Stimulated activated CD8-positive, alpha-beta memory T cell treated with anti-CD3 and anti-CD28 coated beads, Interleukin-12 subunit alpha, Interleukin-12 subunit beta, amount 100 ng/mL, for 4 hours (primary cell): Measurements from ENCODE around the gene HMHB1.
"Not testable (repeated sequence)": the region's sequence is repeated elsewhere in the genome, so short reads cannot be mapped to it uniquely, and the experiment has no call there.

ENCODE experiments used
- DNase-seq: peaks from one replicate; pipeline ENCODE4 v3.0.0-alpha.2; 2020; ENCODE audit warnings: low read depth

HMHB1 gene

DNA sequence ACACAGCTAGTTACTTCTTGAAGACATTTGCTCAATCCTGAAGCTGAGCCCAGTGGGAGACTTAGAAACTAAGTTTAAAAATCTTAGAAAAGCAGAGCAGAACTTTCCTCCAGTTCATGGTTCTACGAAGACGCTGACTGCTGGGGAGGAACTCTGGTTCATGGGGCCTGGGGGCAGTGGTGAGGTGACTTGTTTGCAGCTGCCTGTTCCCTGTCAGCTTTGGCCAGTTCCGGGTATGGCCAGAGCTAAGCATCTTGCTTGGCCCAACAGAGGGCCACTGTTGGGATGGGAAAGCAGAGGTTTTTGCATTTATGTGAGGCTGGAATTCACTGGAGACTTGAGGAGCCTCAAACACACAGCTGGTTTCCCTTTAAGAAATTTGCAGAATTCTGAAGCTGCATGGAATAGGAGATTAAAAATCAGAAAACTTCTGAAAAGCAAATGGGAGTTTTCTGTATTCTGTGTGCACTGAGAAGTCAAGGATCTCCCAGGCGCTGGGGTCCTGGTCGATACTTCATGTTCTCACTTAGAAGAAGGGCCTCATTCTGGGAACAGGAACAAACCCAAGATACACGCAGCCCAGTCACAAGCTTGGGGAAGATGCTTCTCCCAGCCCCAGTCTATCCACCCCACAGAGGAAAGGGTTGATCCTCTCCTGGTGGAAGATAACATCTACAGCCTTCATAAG lies 10.6 kb upstream of the HMHB1 start:
- no peak for DNase-seq

DNA sequence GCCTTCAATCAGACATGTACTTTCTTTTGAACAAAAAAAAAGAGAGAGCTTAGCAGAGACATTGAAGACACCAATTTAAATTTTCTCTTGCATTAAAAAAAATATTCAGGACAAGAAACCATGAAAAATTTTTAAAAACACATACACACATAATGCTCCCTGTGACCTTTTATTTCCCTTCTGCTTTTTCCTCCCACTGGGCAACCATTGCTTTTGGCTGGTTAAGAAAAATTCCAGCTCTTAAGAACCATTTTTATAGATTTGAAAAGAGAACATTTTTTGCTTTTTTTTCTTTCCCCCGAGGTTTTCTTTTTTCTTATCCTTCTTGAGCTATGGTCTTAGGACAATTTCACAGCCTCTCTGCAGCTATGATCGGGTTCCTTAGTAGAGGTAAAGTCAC lies 6.1 kb upstream of the HMHB1 start:
- no peak for DNase-seq

- DNase-seq: no peak
These were observed 5.4 kb upstream of the HMHB1 start for GRCh38 chr5:143806579-143806978.

DNA sequence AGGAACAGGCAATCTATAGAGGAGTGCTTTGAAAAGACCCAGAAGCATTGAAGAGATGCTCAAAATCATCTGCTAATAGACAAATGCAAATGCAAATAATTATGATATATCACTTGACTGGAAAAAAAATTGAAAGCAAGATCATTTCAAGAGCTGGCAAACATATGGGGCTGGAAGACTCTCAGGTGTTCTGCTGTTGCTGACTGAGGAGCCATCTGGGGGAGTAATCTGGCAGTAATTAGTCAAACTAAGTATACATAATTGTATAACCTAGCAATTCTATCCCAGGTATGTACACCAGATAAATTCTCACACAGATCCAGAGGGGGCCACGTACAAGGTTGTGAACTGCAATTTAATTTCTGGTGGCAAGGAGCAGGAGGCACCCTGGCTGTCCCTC lies 4.6 kb upstream of the HMHB1 start:
- DNase-seq: no peak

DNA sequence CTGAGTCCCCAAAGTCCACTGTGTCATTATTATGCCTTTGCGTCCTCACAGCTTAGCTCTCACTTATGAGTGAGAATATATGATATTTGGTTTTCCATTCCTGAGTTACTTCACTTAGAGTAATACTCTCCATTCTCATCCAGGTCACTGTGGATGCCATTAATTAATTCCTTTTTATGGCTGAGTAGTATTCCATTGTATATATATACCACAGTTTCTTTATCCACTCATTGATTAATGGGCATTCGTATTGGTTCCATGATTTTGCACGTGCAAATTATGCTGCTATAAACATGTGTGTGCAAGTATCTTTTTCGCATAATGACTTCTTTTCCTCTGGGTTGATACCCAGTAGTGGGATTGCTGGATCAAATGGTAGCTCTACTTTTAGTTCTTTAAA lies 4.4 kb downstream of the HMHB1 start:
- not testable (repeated sequence) for DNase-seq

DNA sequence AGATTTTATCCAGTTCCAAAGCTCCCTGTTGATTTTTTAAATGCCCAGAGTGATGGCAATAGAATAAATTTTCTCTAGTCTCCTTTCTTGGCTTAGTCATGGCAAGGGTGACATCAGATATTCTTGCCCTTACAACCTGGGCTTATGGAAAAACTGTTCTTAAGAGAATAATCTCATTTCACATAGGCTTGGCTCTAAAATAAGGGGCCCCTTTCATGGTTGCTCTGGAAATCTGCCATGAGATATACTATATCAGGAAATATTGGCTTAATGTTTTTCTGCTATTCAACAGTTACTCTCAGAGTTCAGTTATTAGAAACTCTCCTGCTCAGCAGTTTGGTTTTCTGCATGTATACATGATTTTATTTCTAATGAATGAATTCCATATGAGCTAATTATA lies 7.8 kb downstream of the HMHB1 start:
- DNase-seq: no peak

- DNase-seq: no peak
These were observed 8.5 kb downstream of the HMHB1 start for GRCh38 chr5:143820451-143820850.

DNA sequence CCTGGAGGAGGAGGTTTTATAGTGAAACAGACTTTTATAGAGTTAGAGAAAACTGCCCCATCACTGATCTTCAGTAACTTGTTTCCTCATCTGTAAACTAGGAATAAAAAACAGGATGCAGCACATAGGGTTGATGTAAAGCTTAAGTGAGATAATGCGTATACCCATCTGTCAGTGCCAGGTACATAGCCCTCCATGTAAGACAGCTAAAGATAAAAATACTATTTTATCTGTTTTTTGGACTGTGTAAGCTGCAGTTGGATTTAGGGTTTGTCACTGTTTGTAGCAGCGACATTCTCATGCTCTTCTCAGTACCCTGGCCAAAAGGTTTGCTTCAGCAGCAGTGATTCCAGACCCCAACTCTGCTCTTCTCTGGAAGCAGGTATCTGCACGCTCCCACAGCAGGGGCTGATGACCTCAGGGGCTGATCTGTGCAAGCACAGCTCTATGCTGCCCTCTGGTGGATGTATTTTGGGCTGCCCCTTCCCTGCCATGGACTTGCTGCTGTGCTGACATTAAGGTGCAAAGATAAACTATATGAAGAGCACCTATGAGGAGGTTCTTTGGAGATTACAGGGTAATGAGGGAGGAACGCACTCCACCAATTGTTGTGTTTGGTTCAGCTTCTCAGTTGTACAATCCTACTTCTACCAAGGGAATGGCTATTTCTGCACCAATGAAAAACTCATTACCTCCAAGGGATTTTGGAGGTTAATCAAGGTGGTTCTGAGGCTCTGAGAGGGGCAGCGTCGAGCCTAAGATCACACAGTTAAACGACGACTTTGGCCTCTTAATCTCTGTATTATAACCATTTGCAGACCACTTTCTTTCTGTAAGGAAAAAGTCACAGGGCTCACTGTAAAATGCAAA lies 13.1 kb downstream of the HMHB1 start:
- DNase-seq: peak; percentile 61

DNA sequence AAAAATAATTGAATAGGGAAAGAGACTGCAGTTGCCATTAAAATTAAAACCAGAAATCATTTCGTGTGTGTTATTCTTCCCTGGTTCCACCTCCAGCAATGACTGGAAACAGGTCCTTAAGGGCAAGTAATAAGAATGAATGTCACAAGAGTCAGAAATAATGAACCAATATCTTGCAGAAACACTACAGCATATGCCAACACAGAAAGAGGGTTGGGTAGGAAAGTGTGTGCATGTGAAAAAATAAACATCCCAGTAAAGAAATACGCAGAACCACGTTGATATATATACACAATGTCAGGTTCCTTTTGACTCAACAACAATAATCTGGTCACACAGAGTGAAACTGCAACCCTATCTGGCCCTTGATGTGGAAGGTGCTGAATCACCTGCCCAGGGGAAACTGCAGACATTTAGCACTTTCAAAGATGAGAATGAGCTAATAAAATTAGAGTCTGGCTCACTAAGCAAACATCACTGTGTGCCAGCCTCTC lies 15.0 kb downstream of the HMHB1 start:
- no peak for DNase-seq

- no peak for DNase-seq
These were observed 16.7 kb downstream of the HMHB1 start for GRCh38 chr5:143828710-143829109.

GRCh38 chr5:143833177-143833576 lies 21.2 kb downstream of the HMHB1 start:
- no peak for DNase-seq

GRCh38 chr5:143835251-143835650 lies 23.3 kb downstream of the HMHB1 start:
- no peak for DNase-seq

GRCh38 chr5:143836161-143836725 lies 24.3 kb downstream of the HMHB1 start:
- DNase-seq: no peak

DNA sequence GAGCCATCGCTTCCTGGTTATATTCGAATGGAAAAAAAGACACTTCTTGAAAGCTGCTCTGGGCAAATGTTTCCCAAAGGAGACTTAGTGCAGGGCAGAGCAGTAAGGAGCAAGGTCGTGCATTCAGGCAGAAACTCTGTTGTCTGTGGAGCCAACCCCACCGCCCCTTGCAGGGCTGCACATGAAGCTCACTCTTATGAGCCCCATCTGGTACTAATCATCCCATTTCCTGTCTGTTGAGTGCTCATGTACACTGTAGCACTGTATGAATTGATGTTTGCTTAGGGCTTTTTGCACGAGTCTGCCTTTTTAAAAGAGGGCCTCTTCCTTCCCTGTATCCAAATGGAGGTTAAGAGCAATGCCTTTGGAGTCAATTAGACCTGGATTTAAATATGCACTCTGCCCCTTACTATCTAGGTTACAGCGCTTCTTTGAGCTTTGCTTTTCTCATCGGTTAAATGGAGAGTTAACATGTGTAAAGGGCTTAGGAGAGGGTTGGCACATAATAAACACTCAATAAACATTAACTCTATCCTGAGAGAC lies 25.4 kb downstream of the HMHB1 start:
- DNase-seq: no peak

DNA sequence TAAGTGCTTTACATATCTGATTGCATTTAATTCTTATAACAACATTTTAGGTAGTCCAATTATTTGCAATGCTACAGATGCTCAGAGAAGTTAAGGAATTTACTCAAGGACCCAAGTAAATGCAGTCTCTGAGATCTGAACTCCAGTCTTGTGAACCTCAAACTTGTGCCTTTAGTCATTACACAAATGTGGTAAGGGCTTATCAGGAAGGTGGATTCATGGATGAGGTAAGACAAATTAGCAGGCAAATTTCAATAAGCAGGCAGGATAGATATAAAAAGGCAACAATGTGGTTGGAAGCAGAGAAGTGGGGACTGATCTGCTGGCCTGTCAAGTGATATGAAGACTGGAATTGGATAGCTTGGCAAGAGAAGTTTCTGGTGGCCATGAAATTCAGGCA lies 29.5 kb downstream of the HMHB1 start:
- DNase-seq: no peak

DNA sequence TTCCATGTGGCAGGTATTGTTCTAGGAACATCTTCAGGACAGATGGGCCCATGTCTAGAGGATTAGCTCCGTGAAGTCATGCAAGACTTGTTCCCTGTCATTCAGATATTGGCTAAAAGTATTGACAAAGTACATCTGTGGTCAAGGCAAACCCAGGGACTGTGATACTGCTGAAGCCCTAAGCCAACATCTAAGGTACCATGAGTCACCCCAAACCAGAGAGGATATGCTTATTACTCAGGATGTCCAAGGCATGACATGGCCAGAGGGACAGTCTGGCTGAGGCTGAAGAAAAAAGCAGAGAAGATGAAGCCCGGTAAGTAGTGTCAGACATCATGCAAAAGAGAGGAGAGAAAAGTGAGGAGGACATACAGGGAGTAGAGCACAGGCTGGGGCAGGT lies 31.0 kb downstream of the HMHB1 start:
- no peak for DNase-seq

- no peak for DNase-seq
These were observed 31.5 kb downstream of the HMHB1 start for GRCh38 chr5:143843461-143843860.

DNA sequence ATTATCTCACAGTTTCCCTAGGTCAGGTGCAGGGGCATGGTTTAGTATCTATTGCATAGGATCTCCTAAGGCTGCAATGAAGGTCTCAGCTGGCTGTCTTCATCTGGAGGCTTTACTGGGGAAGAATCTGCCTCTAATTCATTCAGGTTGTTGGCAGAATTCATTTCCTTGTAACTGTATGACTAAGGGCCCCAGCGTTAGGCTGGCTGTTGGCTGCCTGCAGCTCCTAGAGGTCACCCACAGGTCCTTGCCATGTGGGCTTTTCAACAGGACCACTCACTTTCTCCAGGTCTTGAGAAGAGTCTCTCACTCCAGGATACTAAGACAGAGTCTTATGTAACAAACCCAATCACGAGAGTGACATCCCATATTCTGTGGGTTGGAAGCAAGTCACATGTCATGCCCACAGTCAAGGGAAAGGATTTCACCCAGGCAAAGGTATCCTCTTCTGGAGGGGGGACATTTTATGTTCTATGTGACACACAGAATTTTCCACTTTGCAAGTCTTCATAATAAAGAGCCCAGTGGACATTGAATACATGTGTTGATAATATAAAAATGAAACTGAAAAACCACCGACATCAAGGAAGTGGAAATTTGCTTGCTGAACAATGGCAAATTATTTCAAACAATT lies 38.2 kb downstream of the HMHB1 start:
- DNase-seq: no peak

DNA sequence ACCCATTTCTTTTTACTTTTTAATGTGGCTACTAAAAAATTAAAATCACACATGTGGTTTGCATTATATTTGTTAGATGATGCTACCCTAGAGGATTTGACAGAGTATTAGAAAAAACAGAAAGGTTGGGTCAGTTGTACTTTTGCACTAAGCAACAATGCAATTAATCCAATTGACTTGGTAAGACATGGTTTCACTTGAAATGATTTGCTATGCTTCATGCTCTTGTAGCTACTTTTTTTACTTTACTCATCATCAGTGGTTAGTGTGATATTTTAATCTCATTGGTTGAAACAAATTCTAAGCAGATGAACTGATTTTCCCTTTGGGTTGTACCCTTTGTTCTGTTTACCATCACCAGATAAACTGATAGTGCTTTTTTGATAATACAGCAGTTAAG lies 39.4 kb downstream of the HMHB1 start:
- DNase-seq: no peak

DNA sequence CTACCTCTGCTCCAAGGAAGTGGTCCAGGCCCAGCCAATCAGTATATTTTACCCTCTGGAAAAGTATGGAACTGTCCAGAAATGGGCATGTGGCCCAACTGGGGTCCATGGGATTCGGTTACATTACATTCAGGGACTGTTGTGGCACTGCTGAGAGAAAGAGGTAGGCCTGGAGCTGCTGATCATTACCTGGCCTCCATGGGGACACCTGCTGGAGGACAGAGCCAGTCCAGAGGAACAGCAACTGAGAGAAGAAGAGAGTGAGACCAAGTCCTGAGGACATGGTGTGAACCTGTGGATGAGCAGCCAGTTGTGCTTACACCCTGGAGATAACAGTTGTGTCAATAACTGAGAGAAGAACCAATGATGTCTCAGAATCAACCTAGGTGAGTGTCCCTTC lies 48.2 kb downstream of the HMHB1 start:
- no peak for DNase-seq

DNA sequence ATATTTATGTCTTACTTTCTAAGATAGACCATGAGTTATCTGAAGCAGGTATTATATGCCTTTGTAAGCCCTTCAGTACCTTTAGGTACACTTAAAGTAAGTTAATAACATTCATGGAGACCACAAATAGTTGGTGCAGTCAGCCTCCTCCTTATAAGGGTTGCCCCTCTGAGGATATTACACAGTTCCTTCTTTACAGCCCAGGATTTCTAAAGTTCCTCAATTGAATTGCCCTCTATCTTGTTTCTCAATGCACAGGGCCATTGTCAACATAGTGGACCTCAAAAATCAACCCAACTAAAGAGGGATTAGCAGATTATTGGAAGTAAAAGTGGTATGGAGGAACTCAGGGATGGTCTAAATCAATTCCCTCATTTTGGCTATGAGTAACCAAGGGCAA lies 50.3 kb downstream of the HMHB1 start:
- DNase-seq: no peak

DNA sequence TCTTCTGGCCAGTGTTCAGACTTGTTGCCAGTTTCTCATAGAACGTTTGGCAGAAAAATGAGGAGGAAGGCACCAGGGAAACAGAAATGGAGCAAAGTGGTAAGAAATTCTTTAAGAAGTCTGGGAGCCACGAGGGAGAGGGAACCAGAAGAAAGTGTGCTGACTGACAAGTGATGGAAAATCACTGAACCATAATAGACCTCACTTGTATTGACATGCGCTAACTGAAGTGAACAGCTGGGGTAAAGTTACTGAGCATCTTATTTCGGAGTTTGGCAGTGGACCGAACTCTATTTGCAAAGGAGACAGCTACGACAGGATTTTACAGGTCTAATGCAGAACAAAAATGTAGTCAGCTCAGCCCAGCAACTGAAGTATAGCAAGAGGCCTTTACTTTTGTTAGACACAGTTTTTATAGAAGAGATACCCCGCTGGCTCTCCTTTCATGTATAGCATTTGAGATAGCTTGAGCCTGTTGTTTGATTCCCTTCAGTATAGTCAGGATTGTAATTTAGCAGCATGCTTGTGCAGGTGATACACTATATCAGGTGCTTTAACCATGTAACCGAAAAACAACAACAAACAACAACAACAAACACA lies 53.6 kb downstream of the HMHB1 start:
- no peak for DNase-seq
